Measurements from ENCODE around the gene AP1M2. TPM values are rescaled to one million over a fixed set of nuclear protein-coding genes. Genes with fewer than 3 reads are reported as not detected.

Gene AP1M2
- total and polyA plus RNA-seq, 4 donors, result 0.05 to 15.0 TPM; not detected in 2

DNA sequence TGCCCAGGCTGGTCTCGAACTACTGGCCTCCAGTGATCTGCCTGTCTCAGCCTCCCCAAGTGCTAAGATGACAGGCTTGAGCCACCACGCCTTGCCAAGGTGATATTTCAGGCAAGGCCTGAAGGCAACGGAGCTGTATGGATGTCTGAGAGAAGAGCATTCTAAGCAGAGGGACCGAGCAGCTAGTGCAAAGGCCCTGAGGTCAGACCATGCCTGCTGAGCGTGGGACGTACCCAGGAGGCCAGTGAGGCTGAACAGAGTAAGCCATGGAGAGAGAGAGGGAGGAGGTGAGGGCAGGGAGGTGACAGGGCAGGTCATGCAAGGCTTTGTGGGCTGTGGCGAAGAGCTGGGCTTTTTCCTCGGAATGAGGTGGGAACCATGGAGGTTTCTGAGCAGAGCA is 34.9 kb upstream of the AP1M2 start:
- H3K27ac ChIP-seq (ENCODE audit: low read depth in 1 of 2, low read length in 2 of 2), result no peak overlapping the region
- H3K4me1 ChIP-seq (ENCODE audit: control insufficient read depth in 1 of 2, insufficient read depth in 2 of 2, low read length in 2 of 2), result no peaks in the 10 kb centered on the region
- no peaks in the 10 kb centered on the region for H3K36me3 ChIP-seq (ENCODE audit: control insufficient read depth in 1 of 2, insufficient read depth in 2 of 2, low read length in 1 of 2)
- DNase-seq (no peak), ATAC-seq (ENCODE audit: low FRiP score) (no peak)
- WGBS, 2 donors, result 95 to 97% methylated on average over 8 of the region's 8 CpGs
- H3K9me3 ChIP-seq (ENCODE audit: control insufficient read depth, low read length), result no peaks in the 10 kb centered on the region
- intact Hi-C loops (cut with DNase I), result no loop called here
- H3K4me3 ChIP-seq (ENCODE audit: low read length in 2 of 2), result no peak overlapping the region
- no peaks in the 10 kb centered on the region for H3K27me3 ChIP-seq (ENCODE audit: control insufficient read depth in 1 of 2, insufficient read depth in 2 of 2, low read length in 1 of 2)

- DNase-seq, result no peak
- H3K4me1 ChIP-seq (ENCODE audit: control insufficient read depth in 1 of 2, insufficient read depth in 2 of 2, low read length in 2 of 2), result no peaks in the 10 kb centered on the region
- H3K36me3 ChIP-seq (ENCODE audit: control insufficient read depth in 1 of 2, insufficient read depth in 2 of 2, low read length in 1 of 2), result no peaks in the 10 kb centered on the region
- H3K4me3 ChIP-seq (ENCODE audit: low read length in 2 of 2), result no peak overlapping the region
- intact Hi-C loops (cut with DNase I), result no loop called here
- no peak for ATAC-seq (ENCODE audit: low FRiP score)
- WGBS, 2 donors, result 96 to 97% methylated on average over 4 of the region's 4 CpGs
- H3K27me3 ChIP-seq (ENCODE audit: control insufficient read depth in 1 of 2, insufficient read depth in 2 of 2, low read length in 1 of 2), result no peaks in the 10 kb centered on the region
- no peak overlapping the region for H3K27ac ChIP-seq (ENCODE audit: low read depth in 1 of 2, low read length in 2 of 2)
- H3K9me3 ChIP-seq (ENCODE audit: control insufficient read depth, low read length), result no peaks in the 10 kb centered on the region
Observed at GRCh38 chr19:10620786-10621185, 33.7 kb upstream of the AP1M2 start.

- Histone ChIP-seq H3K4me1 (ENCODE audit: control insufficient read depth in 1 of 2, insufficient read depth in 2 of 2, low read length in 2 of 2) (no peaks in the 10 kb centered on the region), H3K9me3 (ENCODE audit: control insufficient read depth, low read length) (no peaks in the 10 kb centered on the region), H3K36me3 (ENCODE audit: control insufficient read depth in 1 of 2, insufficient read depth in 2 of 2, low read length in 1 of 2) (no peaks in the 10 kb centered on the region), H3K27me3 (ENCODE audit: control insufficient read depth in 1 of 2, insufficient read depth in 2 of 2, low read length in 1 of 2) (no peaks in the 10 kb centered on the region), H3K27ac (ENCODE audit: low read depth in 1 of 2, low read length in 2 of 2) (no peak overlapping the region), H3K4me3 (ENCODE audit: low read length in 2 of 2) (no peak overlapping the region)
- ATAC-seq (ENCODE audit: low FRiP score) (no peak), DNase-seq (no peak)
- intact Hi-C loops (cut with DNase I), result no loop called here
- 95 to 96% methylated on average over 8 of the region's 8 CpGs for WGBS, 2 donors
Observed at GRCh38 chr19:10618846-10619245, 31.7 kb upstream of the AP1M2 start.

- H3K9me3 ChIP-seq (ENCODE audit: control insufficient read depth, low read length), result no peaks in the 10 kb centered on the region
- DNase-seq, result no peak
- no peaks in the 10 kb centered on the region for H3K4me1 ChIP-seq (ENCODE audit: control insufficient read depth in 1 of 2, insufficient read depth in 2 of 2, low read length in 2 of 2)
- no peaks in the 10 kb centered on the region for H3K36me3 ChIP-seq (ENCODE audit: control insufficient read depth in 1 of 2, insufficient read depth in 2 of 2, low read length in 1 of 2)
- ATAC-seq (ENCODE audit: low FRiP score), result peak; percentile 45
- H3K27me3 ChIP-seq (ENCODE audit: control insufficient read depth in 1 of 2, insufficient read depth in 2 of 2, low read length in 1 of 2), result no peaks in the 10 kb centered on the region
- intact Hi-C loops (cut with DNase I), result no loop called here
- 58 to 62% methylated on average over 15 of the region's 15 CpGs for WGBS, 2 donors
- H3K4me3 ChIP-seq (ENCODE audit: low read length in 2 of 2), result no peak overlapping the region
- H3K27ac ChIP-seq (ENCODE audit: low read depth in 1 of 2, low read length in 2 of 2), result peak overlapping the region in 1 of 2 donors; percentile 69
Observed at GRCh38 chr19:10617409-10618121, 30.5 kb upstream of the AP1M2 start.

GRCh38 chr19:10615429-10616023 is 28.4 kb upstream of the AP1M2 start:
- intact Hi-C loops (cut with DNase I), result no loop called here
- peaks cover 0 to 4% of the 10 kb centered on the region in 2 donors for H3K4me1 ChIP-seq (ENCODE audit: control insufficient read depth in 1 of 2, insufficient read depth in 2 of 2, low read length in 2 of 2)
- no peaks in the 10 kb centered on the region for H3K27me3 ChIP-seq (ENCODE audit: control insufficient read depth in 1 of 2, insufficient read depth in 2 of 2, low read length in 1 of 2)
- 94 to 95% methylated on average over 14 of the region's 14 CpGs for WGBS, 2 donors
- H3K9me3 ChIP-seq (ENCODE audit: control insufficient read depth, low read length), result no peaks in the 10 kb centered on the region
- H3K27ac ChIP-seq (ENCODE audit: low read depth in 1 of 2, low read length in 2 of 2), result no peak overlapping the region
- no peak overlapping the region for H3K4me3 ChIP-seq (ENCODE audit: low read length in 2 of 2)
- DNase-seq, result no peak
- H3K36me3 ChIP-seq (ENCODE audit: control insufficient read depth in 1 of 2, insufficient read depth in 2 of 2, low read length in 1 of 2), result no peaks in the 10 kb centered on the region
- no peak for ATAC-seq (ENCODE audit: low FRiP score)

DNA sequence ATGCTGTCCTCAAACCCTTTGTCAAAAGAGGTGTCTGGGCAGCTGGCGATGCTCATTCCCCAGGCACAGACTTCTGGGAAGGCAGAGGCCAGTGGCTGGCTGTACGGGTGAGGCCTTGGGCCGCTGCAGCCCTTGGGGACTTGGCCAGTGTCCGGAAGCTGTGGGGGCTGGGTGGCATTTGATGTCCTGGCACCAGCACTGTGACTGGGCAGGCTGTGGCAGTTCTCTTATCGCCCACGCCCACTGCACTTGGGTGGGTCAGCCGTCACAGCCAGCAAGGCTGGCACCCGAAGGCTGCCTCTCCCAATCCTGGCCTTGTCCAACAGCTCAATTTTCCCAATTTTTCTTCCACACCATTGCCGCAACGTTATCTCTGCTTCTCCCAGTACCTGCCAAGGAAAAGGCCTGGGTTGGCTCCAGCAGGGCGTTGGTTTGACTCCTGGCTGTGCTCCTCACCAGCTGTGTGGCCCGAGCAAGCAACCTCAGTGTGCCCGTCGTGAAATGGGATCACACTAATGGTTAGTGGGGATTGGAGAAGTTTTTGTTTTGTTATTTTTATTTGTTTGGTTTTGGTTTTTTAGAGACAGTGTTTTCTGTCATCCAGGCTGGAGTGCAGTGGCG is 25.5 kb upstream of the AP1M2 start:
- Histone ChIP-seq H3K27me3 (ENCODE audit: control insufficient read depth in 1 of 2, insufficient read depth in 2 of 2, low read length in 1 of 2) (no peaks in the 10 kb centered on the region), H3K27ac (ENCODE audit: low read depth in 1 of 2, low read length in 2 of 2) (peak overlapping the region in 1 of 2 donors; percentile 83), H3K4me1 (ENCODE audit: control insufficient read depth in 1 of 2, insufficient read depth in 2 of 2, low read length in 2 of 2) (peaks cover 0 to 4% of the 10 kb centered on the region in 2 donors), H3K36me3 (ENCODE audit: control insufficient read depth in 1 of 2, insufficient read depth in 2 of 2, low read length in 1 of 2) (no peaks in the 10 kb centered on the region), H3K9me3 (ENCODE audit: control insufficient read depth, low read length) (no peaks in the 10 kb centered on the region), H3K4me3 (ENCODE audit: low read length in 2 of 2) (no peak overlapping the region)
- WGBS, 2 donors, result 10 to 11% methylated on average over 15 of the region's 15 CpGs
- ATAC-seq (ENCODE audit: low FRiP score) (peak; percentile 90), DNase-seq (peak; percentile 90 to 94)
- intact Hi-C loops (cut with DNase I), result no loop called here

GRCh38 chr19:10611907-10612306 is 24.8 kb upstream of the AP1M2 start:
- Histone ChIP-seq H3K4me3 (ENCODE audit: low read length in 2 of 2) (no peak overlapping the region), H3K36me3 (ENCODE audit: control insufficient read depth in 1 of 2, insufficient read depth in 2 of 2, low read length in 1 of 2) (no peaks in the 10 kb centered on the region), H3K27ac (ENCODE audit: low read depth in 1 of 2, low read length in 2 of 2) (peak overlapping the region in 1 of 2 donors; percentile 67), H3K27me3 (ENCODE audit: control insufficient read depth in 1 of 2, insufficient read depth in 2 of 2, low read length in 1 of 2) (no peaks in the 10 kb centered on the region), H3K4me1 (ENCODE audit: control insufficient read depth in 1 of 2, insufficient read depth in 2 of 2, low read length in 2 of 2) (peaks cover 0 to 4% of the 10 kb centered on the region in 2 donors), H3K9me3 (ENCODE audit: control insufficient read depth, low read length) (no peaks in the 10 kb centered on the region)
- no peak for ATAC-seq (ENCODE audit: low FRiP score)
- DNase-seq, result no peak
- 71 to 75% methylated on average over 5 of the region's 5 CpGs for WGBS, 2 donors
- intact Hi-C loops (cut with DNase I), result no loop called here

DNA sequence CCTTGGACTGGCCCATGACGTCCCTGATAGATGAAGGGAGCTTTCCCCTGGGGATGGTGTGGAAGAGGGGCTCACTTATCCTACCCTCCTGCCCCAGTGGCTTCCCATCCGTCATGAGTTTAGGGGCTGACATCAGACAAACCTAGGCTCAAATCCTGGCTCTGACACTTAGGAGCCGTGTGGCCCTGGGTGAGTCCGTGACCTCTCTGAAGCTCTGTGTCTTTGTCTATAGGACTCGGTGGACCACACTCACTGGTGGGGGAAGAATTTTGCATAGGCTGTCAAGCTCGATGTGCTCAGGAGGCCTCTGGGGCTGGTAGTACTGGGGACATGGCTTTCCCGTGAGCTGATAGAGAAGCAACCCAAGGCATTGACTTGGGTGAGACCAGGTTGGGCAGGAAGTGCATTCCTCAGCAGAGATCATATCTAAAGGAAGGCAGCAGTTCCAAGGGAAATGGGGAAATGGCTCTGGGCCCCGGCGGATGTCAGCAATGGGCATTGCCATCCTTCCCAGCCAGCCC is 17.4 kb upstream of the AP1M2 start:
- DNase-seq (no peak), ATAC-seq (ENCODE audit: low FRiP score) (no peak)
- peaks cover 2 to 4% of the 10 kb centered on the region in 2 donors for H3K4me1 ChIP-seq (ENCODE audit: control insufficient read depth in 1 of 2, insufficient read depth in 2 of 2, low read length in 2 of 2)
- H3K27ac ChIP-seq (ENCODE audit: low read depth in 1 of 2, low read length in 2 of 2), result peak overlapping the region; percentile 6 to 68
- no peaks in the 10 kb centered on the region for H3K36me3 ChIP-seq (ENCODE audit: control insufficient read depth in 1 of 2, insufficient read depth in 2 of 2, low read length in 1 of 2)
- no peaks in the 10 kb centered on the region for H3K27me3 ChIP-seq (ENCODE audit: control insufficient read depth in 1 of 2, insufficient read depth in 2 of 2, low read length in 1 of 2)
- no peaks in the 10 kb centered on the region for H3K9me3 ChIP-seq (ENCODE audit: control insufficient read depth, low read length)
- H3K4me3 ChIP-seq (ENCODE audit: low read length in 2 of 2), result no peak overlapping the region
- WGBS, 2 donors, result 78 to 80% methylated on average over 9 of the region's 9 CpGs
- intact Hi-C loops (cut with DNase I), result no loop called here
